GM12891 (cell line): ENCODE data around the gene PAGE4.

ENCODE experiments used
- PAX5 ChIP-seq: IDR thresholded peaks from 2 replicates; pipeline ENCODE4 v1.6.1; 2011; ENCODE audit warnings: low read length, moderate library complexity, mild to moderate bottlenecking; ENCODE audit not compliant: insufficient read depth, severe bottlenecking
- POLR2A ChIP-seq: IDR thresholded peaks from 2 replicates; pipeline ENCODE4 v1.6.1; 2011; ENCODE audit warnings: low read depth, low read length, control low read depth
- POLR2AphosphoS5 ChIP-seq: IDR thresholded peaks from 2 replicates; pipeline ENCODE4 v1.6.1; 2011; ENCODE audit warnings: low read depth, low read length, control low read depth
- POU2F2 ChIP-seq: IDR thresholded peaks from 2 replicates; pipeline ENCODE4 v1.6.1; 2011; ENCODE audit warnings: low read depth, mild to moderate bottlenecking, control low read depth, low read length, moderate library complexity
- SPI1 ChIP-seq: IDR thresholded peaks from 2 replicates; pipeline ENCODE4 v1.6.1; 2011; ENCODE audit warnings: low read depth, low read length, control low read depth
- TAF1 ChIP-seq: IDR thresholded peaks from 2 replicates; pipeline ENCODE4 v1.6.1; 2011; ENCODE audit warnings: low read depth, low read length, control low read depth

DNA sequence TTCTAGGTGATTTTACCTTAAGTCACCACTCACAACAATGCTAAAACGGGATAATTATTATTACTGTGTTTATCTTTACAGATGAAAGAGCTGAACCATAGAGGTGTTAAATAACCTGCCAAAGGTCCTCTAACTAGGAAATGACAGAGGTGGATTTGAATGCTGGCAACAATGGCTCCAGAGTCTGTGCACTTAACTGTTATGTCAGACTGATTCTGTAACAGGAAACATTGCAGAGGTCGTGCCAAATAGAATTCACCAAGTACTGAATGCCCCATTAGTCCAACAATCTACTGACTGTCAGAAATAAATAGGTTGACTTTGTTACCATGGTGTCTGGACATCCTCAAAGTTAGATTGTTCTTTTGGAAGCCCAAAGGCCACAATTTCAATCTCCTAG is 29.2 kb downstream of the PAGE4 start:
- TF ChIP-seq POLR2AphosphoS5 = no peak
- no peak for TF ChIP-seq PAX5
- no peak for TF ChIP-seq POLR2A
- TF ChIP-seq TAF1 = no peak
- no peak for TF ChIP-seq POU2F2
- no peak for TF ChIP-seq SPI1
